SK-N-SH (cell line): ENCODE results near the gene FOXP2. TPM values are rescaled to one million over a fixed set of nuclear protein-coding genes. Genes with fewer than 3 reads are reported as not detected.

Experiments used
- CTCF ChIA-PET: fragments of 300-600, 350-600 bp; formaldehyde crosslinking; extraction: SDS; loops from one replicate; lab custom pipeline; 2021; lab: Yijun Ruan, JAX
- POLR2A ChIA-PET: fragments of 350-600 bp; sonication (Branson Sonifier 250); formaldehyde crosslinking; extraction: SDS; loops from one replicate; lab custom pipeline; 2020; ENCODE audit warnings: antibody characterized with exemption, inconsistent platforms; lab: Yijun Ruan, JAX
- DNase-seq: peaks from one replicate; pipeline ENCODE4 v3.0.0; 2012
- H2AFZ ChIP-seq: fragments of 200-600 bp; sonication (generic); 2 replicates; pipeline ENCODE4 v1.8.1; 2016; ENCODE audit warnings: antibody characterized with exemption, mild to moderate bottlenecking, low read depth
- H3F3A ChIP-seq: fragments of 200-600 bp; sonication (generic); replicated peaks from 2 replicates; pipeline ENCODE3; 2016; ENCODE audit warnings: antibody characterized with exemption, mild to moderate bottlenecking; ENCODE audit not compliant: insufficient read depth
- H3K27ac ChIP-seq, 2 experiments: fragments of 200-500 bp in 1 of 2; fragments of 200-600 bp in 1 of 2; sonication (Bioruptor generic) in 1 of 2; sonication (generic), shearing (Covaris generic) in 1 of 2; 2 replicates each; pipeline versions ENCODE4 v1.5.1 to v1.6.1; 2014 to 2016; ENCODE audit warnings: low read depth in 2 of 2, inconsistent platforms in 1 of 2, low read length in 1 of 2, mild to moderate bottlenecking in 1 of 2, mixed read lengths in 1 of 2
- H3K27me3 ChIP-seq: fragments of 200-600 bp; sonication (generic), shearing (Covaris generic); 2 replicates; pipeline ENCODE4 v1.6.1; 2016; ENCODE audit warnings: mixed run types; ENCODE audit not compliant: insufficient read depth
- H3K36me3 ChIP-seq, 2 experiments: fragments of 200-500 bp in 1 of 2; fragments of 200-600 bp in 1 of 2; sonication (Bioruptor generic) in 1 of 2; sonication (generic) in 1 of 2; replicated peaks in 1 of 2; 2 replicates each; pipeline versions ENCODE3 to v1.5.1; 2014 to 2016; ENCODE audit warnings: low read length in 1 of 2, mild to moderate bottlenecking in 1 of 2; ENCODE audit not compliant: insufficient read depth in 2 of 2, control insufficient read depth in 1 of 2
- H3K4me1 ChIP-seq, 2 experiments: fragments of 200-500 bp in 1 of 2; fragments of 200-600 bp in 1 of 2; sonication (Bioruptor generic) in 1 of 2; sonication (generic), shearing (Covaris generic) in 1 of 2; 2 replicates each; pipeline versions ENCODE4 v1.5.1 to v1.6.1; 2014 to 2016; ENCODE audit warnings: low read depth in 1 of 2, low read length in 1 of 2, mixed run types in 1 of 2; ENCODE audit not compliant: insufficient read depth in 2 of 2, control insufficient read depth in 1 of 2
- H3K4me2 ChIP-seq: fragments of 200-600 bp; sonication (generic), shearing (Covaris generic); 2 replicates; pipeline ENCODE4 v1.6.1; 2017; ENCODE audit warnings: mixed run types
- H3K4me3 ChIP-seq, 2 experiments: fragments of 200-500 bp in 1 of 2; fragments of 200-600 bp in 1 of 2; sonication (Bioruptor generic) in 1 of 2; sonication (generic), shearing (Covaris generic) in 1 of 2; 2 replicates each; pipeline versions ENCODE4 v1.5.1 to v1.8.1; 2014 to 2016; ENCODE audit warnings: low read depth in 2 of 2, inconsistent platforms in 1 of 2, low read length in 1 of 2, mild to moderate bottlenecking in 1 of 2, mixed read lengths in 1 of 2, moderate library complexity in 1 of 2
- H3K79me2 ChIP-seq: fragments of 200-600 bp; sonication (generic); 2 replicates; pipeline ENCODE4 v1.8.1; 2017; ENCODE audit warnings: mild to moderate bottlenecking; ENCODE audit not compliant: insufficient read depth
- H3K9ac ChIP-seq: fragments of 200-600 bp; sonication (generic); 2 replicates; pipeline ENCODE4 v1.6.1; 2017; ENCODE audit warnings: mixed run types
- H3K9me2 ChIP-seq: fragments of 200-600 bp; sonication (generic); 2 replicates; pipeline ENCODE4 v1.6.1; 2017; ENCODE audit warnings: mixed run types
- H3K9me3 ChIP-seq: fragments of 200-600 bp; sonication (generic); 2 replicates; pipeline ENCODE4 v1.6.1; 2017; ENCODE audit warnings: mixed run types, mild to moderate bottlenecking, moderate library complexity
- H4K20me1 ChIP-seq: fragments of 200-600 bp; sonication (generic); 2 replicates; pipeline ENCODE4 v1.6.1; 2017; ENCODE audit warnings: mild to moderate bottlenecking, mixed run types; ENCODE audit not compliant: insufficient read depth
- EP300 ChIP-seq, 2 experiments: IDR thresholded peaks; 2 replicates each; pipeline versions ENCODE4 v1.4.0 to v1.6.1; 2012; ENCODE audit warnings: borderline replicate concordance in 1 of 2, low read depth in 1 of 2, low read length in 1 of 2
- SIN3A ChIP-seq: IDR thresholded peaks from 2 replicates; pipeline ENCODE4 v1.6.1; 2012; ENCODE audit warnings: low read depth, mild to moderate bottlenecking, low read length, moderate library complexity, borderline replicate concordance
- YY1 ChIP-seq: IDR thresholded peaks from 2 replicates; pipeline ENCODE4 v1.4.0; 2012; ENCODE audit warnings: low read depth, mild to moderate bottlenecking
- WGBS: methylation state at CpG from one replicate; pipeline ENCODE4 v1.1.6; 2017; ENCODE audit warnings: low lambda C conversion rate; 5-methylcytosine and 5-hydroxymethylcytosine counted together
- polyA plus RNA-seq, 3 experiments: library from polyadenylated mRNA; depleted of rRNA; stranded (reverse); fragments of >200 nt; gene quantifications; 2 replicates each; pipeline ENCODE4 v1.2.3, GENCODE V29; 2012
- TF ChIP-seq, protein P1 (sequence below): fragments of 200-600 bp; sonication (generic); IDR thresholded peaks from 2 replicates; pipeline ENCODE4 v1.6.1; 2017; ENCODE audit warnings: antibody characterized with exemption, mild to moderate bottlenecking, moderate library complexity
- TF ChIP-seq, protein P2 (sequence below): IDR thresholded peaks from 2 replicates; pipeline ENCODE4 v1.4.0; 2012; ENCODE audit warnings: low read depth, borderline replicate concordance

FOXP2 gene
- polyA plus RNA-seq, 1 of the 3 experiments (the other 2 are of a cell fraction) = not detected

DNA sequence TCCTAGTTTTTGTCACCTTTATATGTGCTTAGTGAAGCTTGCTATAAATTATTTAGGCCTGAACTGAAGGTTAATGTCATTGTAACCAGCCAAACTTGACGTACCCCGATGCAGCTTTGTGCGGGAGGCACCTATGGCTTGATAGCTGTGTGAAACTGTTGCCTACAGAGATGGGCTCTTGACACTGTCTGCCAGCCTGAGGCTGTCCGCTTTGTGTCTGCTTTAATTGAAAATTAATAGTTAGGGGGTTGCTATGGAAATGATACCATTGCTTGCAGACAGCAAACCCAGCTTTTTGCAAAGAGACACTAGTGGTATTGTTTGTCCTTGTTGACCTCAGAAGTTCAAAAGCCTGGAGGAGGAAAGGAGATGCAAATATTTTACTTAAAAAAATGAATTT lies 2.1 kb upstream of the FOXP2 start:
- Histone ChIP-seq H3K27ac (no peak overlapping the region), H3K4me2 (no peak overlapping the region), H3K4me3 (no peak overlapping the region), H3K9ac (no peak overlapping the region), H2AFZ (no peak overlapping the region), H3K79me2 (no peaks in the 10 kb centered on the region), H3F3A (no peaks in the 10 kb centered on the region), H3K4me1 (no peaks in the 10 kb centered on the region), H3K36me3 (no peaks in the 10 kb centered on the region), H3K9me3 (no peaks in the 10 kb centered on the region), H3K9me2 (no peaks in the 10 kb centered on the region), H3K27me3 (peaks cover 21% of the 10 kb centered on the region; the same call in 1 of the 2 replicates), H4K20me1 (no peaks in the 10 kb centered on the region)
- ChIA-PET POLR2A (no interaction called here), CTCF (no interaction called here)
- DNase-seq = no peak
- no peak for TF ChIP-seq EP300 (IDR thresholded peaks at IDR 0.05; ENCODE audit: borderline replicate concordance in 1 of 2, low read depth in 1 of 2, low read length in 1 of 2)
- TF ChIP-seq, protein P1, sequence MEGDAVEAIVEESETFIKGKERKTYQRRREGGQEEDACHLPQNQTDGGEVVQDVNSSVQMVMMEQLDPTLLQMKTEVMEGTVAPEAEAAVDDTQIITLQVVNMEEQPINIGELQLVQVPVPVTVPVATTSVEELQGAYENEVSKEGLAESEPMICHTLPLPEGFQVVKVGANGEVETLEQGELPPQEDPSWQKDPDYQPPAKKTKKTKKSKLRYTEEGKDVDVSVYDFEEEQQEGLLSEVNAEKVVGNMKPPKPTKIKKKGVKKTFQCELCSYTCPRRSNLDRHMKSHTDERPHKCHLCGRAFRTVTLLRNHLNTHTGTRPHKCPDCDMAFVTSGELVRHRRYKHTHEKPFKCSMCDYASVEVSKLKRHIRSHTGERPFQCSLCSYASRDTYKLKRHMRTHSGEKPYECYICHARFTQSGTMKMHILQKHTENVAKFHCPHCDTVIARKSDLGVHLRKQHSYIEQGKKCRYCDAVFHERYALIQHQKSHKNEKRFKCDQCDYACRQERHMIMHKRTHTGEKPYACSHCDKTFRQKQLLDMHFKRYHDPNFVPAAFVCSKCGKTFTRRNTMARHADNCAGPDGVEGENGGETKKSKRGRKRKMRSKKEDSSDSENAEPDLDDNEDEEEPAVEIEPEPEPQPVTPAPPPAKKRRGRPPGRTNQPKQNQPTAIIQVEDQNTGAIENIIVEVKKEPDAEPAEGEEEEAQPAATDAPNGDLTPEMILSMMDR = no peak
- 15% methylated on average over 4 of the region's 4 CpGs for WGBS

DNA sequence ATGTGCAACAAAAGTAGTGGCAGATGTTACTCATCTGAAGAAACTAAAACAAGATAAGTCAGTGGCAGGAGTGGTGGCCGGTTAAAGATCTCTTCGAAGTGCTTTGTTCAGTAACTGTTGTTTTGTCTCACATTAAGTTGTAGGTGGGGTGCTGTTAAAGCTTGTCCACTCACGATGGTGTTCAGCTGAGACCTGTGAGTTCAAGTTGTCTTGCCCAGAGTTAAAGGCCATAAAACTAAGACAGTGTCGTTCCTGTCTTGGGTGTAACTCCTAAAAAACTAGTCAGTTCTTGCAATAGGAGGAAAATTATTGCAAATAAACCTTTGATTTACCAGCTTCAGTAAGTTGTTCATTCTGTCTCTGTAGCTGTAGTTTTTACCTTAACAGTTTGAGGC lies 857 bp upstream of the FOXP2 start:
- H3K27ac ChIP-seq = no peak overlapping the region
- H3K9me3 ChIP-seq = no peaks in the 10 kb centered on the region
- H3K4me2 ChIP-seq = no peak overlapping the region
- no peak overlapping the region for H3K4me3 ChIP-seq
- peaks cover 21% of the 10 kb centered on the region; the same call in 1 of the 2 replicates for H3K27me3 ChIP-seq
- no peaks in the 10 kb centered on the region for H3F3A ChIP-seq
- no peak overlapping the region for H3K9ac ChIP-seq
- H3K36me3 ChIP-seq = no peaks in the 10 kb centered on the region
- ChIA-PET POLR2A (no interaction called here), CTCF (no interaction called here)
- H4K20me1 ChIP-seq = no peaks in the 10 kb centered on the region
- H2AFZ ChIP-seq = no peak overlapping the region
- WGBS = 13% methylated on average over 4 of the region's 4 CpGs
- H3K9me2 ChIP-seq = no peaks in the 10 kb centered on the region
- no peak for DNase-seq
- H3K4me1 ChIP-seq = no peaks in the 10 kb centered on the region
- no peaks in the 10 kb centered on the region for H3K79me2 ChIP-seq
- TF ChIP-seq YY1 (no peak), SIN3A (no peak), EP300 (IDR thresholded peaks at IDR 0.05; ENCODE audit: borderline replicate concordance in 1 of 2, low read depth in 1 of 2, low read length in 1 of 2) (no peak)
- TF ChIP-seq, protein P2, sequence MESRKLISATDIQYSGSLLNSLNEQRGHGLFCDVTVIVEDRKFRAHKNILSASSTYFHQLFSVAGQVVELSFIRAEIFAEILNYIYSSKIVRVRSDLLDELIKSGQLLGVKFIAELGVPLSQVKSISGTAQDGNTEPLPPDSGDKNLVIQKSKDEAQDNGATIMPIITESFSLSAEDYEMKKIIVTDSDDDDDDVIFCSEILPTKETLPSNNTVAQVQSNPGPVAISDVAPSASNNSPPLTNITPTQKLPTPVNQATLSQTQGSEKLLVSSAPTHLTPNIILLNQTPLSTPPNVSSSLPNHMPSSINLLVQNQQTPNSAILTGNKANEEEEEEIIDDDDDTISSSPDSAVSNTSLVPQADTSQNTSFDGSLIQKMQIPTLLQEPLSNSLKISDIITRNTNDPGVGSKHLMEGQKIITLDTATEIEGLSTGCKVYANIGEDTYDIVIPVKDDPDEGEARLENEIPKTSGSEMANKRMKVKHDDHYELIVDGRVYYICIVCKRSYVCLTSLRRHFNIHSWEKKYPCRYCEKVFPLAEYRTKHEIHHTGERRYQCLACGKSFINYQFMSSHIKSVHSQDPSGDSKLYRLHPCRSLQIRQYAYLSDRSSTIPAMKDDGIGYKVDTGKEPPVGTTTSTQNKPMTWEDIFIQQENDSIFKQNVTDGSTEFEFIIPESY = no peak
- TF ChIP-seq, all 33 proteins: peak for 0
